ENCODE data around the gene ZFHX3.

Gene ZFHX3

DNA sequence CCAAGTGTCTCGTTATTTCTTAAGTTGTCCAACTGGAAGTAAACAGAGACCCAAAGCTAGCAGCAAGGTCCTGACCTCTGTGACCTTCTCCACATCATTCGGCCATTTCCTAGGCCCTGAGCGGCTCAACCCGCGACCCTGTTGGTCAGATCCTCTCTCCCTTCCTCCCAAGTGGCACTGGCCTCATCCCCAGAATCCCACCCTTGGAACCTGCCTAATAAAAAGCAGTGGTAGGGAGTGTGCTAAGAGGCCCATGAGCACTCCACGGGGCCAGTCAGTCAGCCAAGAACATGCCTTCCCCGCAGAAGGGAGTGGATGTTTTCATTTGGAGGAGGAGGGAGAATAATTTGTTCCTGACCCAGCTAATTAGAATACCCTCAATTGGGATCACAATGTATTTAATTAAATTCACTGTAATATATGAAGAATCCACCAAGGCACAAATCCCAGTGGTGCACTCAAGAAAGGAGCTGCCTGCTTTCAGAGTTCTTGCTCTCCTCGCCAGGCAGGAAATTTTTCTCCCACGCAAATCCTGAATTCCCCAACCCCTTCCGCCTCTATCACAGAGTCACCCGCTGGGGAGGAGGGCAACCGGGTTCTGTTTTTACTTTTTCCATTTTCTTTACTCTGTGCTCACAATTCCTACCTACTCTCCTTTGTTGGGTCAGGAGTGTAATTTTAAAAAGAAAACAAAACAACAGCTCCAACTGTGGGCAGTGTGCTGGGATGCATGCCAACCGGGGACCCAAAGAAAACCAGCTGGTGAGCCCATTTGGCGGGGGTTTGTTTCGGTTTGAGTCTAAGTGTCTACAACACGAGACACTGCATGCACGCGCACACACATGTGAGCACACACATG, 153.4 kb downstream of the ZFHX3 start:
- DNase-seq, result no peak

DNA sequence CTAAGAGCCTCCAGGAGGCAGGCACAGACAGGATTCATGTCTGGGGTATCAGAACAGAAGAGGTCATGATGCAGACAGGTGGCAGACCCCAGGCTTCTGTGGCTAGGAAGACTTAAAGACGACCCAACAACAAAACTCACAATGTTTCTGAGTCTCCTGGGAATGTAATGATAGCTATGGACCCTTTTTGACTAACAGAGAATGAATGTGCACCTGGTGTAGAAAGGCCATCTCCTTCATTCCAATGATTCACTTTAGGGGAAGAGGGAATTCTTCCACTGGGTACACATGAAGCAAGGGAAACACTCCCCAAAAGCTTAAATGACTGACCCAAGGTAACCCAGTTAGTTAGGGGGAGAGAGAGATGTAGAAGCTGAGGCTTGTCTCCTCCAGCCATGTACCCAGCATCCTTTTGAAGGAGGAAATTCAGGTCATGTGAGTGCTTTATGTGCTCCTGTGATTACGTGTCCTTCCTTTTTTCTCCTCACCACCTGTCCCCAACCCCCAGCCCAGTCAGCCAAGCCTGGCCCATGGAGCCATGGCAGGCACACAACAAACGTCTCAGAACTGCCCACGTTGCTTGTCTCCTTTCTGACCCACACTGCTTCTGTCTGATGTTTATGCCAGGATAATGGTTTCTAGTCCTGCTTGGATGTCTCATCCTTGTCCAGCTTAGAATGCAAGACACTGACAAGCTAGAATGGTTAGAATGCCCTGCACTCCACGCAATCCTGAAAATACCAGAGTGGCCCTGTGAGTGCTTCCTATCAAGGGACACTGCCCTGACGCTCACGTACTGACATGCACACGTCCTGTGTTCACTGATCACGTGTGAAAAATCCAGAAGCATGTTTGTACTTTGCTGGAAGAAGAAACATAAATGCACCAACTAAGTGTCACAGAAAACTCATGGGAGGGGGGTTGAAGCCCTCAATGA, 156.4 kb downstream of the ZFHX3 start:
- DNase-seq, result no peak

DNA sequence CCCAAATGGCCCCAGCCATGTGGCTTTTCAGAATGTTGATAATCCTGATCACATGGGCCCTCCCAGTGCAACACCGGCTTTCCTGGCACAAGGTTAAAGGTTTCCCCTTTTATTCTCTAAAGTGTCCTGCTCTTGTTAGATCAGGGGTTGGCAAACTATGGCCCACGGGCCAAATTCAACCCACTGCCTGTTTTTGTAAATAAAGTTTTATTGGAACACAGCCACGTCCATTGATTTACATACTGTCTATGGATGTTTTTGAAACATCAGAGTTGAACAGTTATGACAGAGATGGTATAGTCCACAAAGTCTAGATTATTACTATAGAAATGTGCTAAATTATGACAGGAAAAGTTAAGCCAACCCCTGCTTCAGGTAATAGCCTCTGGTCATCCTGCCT, 157.3 kb downstream of the ZFHX3 start:
- DNase-seq, result no peak

- no peak for DNase-seq
Observed at GRCh38 chr16:72889616-72890582, 158.0 kb downstream of the ZFHX3 start.

DNA sequence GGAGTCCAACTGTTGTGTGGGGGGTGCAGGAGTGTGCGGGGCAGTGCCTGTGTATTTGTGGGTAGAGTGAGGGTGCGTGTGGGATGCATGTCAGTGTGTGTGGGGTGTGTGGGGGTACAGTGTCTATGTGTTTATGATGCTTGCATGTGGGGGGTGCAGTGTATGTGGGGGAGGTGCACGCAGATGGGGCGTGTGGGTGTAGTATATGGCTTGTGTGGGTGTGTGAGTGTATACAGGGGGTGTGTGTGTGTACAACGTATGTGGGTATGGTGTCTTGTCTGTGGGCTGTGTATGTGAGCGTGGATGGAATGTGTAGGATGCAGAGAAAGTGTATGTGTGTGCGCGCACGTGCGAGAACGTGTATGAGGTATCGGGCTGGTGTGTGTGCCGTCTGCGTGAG, 160.4 kb downstream of the ZFHX3 start:
- DNase-seq, result no peak

DNA sequence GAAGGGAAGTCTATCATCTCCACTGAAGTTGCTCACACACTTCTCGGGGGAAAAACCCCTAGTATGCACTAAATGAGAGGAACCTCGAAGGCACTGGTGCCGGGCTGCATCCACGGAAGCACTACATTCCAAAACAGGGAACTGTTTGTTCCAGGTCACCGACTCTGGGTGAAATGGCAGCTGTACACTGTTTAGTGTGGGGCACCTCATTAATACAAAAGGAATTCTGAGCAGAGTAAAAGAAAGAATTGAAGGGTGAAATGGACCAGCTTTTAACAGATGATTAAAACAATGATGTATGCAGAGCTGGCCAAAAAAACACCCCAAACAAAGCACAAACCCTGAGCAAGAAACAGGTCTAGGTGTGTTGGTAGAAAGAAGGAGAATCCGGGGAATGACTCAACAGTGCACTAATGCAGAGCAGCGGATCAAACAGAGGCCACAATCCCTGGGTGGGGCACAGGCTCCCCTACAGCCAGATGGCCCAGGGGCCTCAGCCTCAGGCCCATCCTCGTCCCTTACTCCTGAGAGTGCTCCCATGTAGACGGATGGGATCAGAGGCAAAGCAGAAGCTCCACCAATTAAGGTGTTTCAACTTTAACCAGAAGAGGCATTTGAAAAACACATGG, 161.5 kb downstream of the ZFHX3 start:
- no peak for DNase-seq

GRCh38 chr16:72884573-72884972, 163.4 kb downstream of the ZFHX3 start:
- no peak for DNase-seq

DNA sequence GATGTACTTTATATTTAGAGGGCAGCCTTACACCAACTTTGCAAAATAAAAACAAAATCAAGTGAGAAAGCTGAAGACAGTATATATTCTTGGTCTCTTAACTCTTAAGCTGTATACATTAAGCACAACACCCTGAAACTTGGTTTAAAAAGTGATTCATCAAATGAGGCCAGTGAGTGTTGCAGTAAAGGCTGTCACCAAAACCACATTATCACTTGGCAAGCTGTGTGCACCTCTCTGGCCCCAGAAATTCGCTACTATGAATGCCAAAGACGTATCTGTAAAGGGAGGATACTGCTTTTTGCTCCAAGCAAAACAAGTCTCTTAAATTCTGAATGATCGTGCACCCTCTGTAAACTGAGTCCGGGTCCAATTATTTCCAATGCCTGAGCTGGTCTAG, 163.9 kb downstream of the ZFHX3 start:
- DNase-seq, result no peak

DNA sequence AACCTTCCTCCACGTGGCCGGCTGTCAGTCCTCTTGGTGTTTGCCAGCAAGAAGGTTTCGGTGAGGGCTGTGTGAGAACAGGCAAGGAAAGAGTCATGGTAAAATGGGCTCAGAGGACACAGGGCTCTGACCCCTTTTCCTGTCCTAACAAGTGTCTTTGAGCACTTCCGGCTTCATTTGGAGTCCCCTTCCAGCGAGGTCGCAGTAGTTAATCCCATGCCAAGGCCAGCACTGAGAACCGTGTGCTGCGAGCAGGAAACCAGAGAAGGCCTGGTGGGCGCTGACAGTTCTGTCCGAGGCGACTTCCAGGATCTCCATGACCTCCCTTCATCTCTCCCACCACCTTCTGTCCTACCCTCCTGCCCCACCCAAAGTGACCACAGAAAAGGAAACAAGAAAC, 168.1 kb downstream of the ZFHX3 start:
- no peak for DNase-seq

DNA sequence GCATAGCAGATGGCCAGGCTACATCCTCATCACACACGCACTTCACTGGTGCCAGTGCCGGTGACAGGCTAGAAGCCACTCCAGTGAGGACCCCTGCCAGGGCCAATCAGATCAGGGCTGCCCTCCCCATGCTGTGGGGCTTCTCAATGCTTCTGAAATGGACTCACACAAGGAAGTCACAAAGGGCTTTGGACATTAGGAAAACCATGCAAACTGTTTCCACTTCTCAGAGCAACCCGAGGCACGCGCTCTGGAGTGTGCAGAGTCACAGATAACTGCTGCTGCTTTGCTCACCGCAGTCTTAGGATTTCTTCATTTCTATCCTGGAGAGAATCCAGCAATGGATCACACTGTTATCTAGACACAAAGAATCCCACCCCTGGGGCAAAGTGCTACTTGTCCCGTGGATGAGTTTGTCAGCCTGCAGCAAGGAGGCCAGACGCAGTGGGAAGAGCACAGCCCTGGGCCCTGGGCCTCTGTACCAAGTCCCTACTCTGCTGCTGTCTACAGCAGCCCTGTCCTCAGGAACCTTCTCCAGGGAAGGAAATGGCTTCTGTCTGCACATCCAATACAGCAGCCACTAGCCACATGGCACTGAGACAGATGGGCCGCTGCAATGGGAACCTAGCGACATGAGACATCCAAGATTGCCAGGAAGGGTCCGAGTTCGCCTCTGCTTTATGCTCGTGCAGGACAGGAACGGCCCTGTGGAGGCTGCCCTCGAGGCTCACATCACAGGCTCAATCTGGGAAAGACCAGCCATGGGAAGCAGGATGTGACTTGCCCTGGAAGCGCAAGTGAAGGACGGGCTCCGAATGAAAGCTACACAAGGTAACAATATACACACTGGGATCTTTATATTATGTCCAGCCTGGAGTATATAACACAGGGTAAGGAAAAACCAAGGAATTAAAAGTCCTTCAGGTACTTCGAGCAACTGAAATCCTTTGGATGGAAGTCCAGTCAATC, 169.3 kb downstream of the ZFHX3 start:
- DNase-seq, result no peak

DNA sequence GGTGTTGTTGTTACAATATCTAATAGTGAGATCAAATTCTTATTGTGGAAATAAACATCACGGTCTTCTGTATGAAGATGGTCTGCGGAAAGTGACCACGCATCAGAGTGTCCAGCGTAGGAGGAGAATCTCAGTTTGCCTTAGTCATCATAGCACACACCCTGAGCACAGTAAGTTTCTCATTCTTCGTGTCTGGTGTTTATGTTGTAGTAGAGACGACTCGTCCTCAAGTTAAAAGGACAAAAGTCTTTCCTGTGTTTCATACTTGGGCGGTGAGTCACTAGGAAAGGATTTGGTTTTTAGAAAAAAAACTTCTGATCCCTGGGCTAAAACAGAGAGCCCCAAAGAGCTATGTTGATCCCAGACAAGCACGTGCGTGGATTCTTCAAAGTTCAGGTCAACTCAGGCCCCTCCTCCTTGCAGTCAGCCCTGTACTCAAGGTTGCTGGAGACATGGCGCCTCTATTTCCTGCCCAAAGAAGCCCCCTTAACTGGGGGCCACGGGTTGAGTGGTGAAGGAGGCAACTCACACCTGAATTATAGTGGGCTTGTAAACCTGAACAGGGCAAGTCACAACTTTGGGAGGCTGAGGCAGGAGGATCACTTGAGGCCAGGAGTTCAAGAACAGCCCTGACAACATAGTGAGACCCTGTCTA, 170.4 kb downstream of the ZFHX3 start:
- no peak for DNase-seq

GRCh38 chr16:72876981-72877373, 171.0 kb downstream of the ZFHX3 start:
- no peak for DNase-seq

DNA sequence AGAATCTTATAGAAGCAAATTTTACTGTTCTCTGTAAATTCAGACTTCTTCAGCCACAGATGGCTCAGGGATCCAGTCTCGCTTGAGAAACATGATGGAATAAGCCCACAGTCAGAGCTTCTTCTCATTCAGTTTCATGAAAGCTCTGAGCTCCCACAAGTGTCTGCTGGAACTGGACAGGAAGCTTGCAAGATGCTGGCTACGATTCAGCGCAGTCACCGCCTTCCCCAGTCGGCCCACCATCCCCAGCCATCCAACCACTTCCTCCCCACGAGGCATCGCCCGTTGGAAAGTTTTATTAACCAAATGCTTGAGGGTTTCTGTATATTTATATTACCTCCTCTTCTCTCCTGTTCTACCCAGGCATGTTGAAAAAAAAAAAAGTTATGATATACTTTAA, 171.7 kb downstream of the ZFHX3 start:
- no peak for DNase-seq

DNA sequence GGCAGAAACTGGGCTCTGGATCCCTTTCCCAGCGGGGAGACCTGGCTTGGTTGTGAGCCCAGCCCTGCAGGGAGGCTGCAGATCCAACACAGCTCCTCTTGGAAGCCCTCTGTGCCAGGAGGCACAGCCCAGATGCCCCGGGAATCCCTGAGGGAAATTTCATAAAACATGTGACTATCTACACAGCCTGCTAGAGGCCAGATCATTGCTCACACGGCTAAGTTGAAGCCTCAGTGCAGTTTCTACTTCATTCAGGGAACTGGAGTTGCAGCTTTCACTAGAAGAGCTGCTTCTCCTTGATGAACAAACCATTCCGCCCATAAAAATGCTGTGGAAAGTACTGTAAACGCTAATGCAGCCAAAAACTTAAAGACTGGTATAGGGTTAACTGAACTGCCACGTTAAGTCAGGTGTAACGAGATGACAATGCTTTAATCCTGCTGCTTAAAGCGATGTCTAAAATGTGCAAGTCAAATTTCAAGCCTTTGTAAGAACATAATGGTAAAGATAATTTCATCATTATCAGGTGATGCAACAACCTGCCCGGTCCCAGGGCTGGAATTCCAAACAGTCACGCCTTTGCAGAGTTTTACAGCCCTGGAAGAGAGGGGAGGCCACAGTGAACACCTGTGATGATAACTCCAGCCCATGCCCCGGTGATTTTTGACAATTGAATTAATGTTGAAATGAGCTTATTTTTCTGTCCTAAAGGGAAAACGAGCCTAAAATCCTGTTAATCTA, 172.5 kb downstream of the ZFHX3 start:
- DNase-seq, result no peak

GRCh38 chr16:72873853-72874252, 174.1 kb downstream of the ZFHX3 start:
- DNase-seq, result no peak

GRCh38 chr16:72873044-72873443, 174.9 kb downstream of the ZFHX3 start:
- DNase-seq, result no peak

- DNase-seq, result no peak
Observed at GRCh38 chr16:72865835-72866234, 182.1 kb downstream of the ZFHX3 start.

GRCh38 chr16:72865258-72865657, 182.7 kb downstream of the ZFHX3 start:
- DNase-seq, result no peak

GRCh38 chr16:72864130-72864833, 183.6 kb downstream of the ZFHX3 start:
- DNase-seq, result no peak

All from stimulated activated naive CD4-positive, alpha-beta T cell (primary cell).